Spinal cord (tissue), 10 donors: ENCODE data around the gene WASL. TPM values are rescaled to one million over a fixed set of nuclear protein-coding genes. Genes with fewer than 3 reads are reported as not detected.
"Not testable (repeated sequence)": the region's sequence is repeated elsewhere in the genome, so short reads cannot be mapped to it uniquely, and the experiment has no call there.

Experiments
- DNase-seq, 6 donors: peaks; one replicate each; pipeline versions ENCODE4 v3.0.0 to v3.0.0-alpha.2; 2013 to 2015; ENCODE audit warnings: low spot score in 6 of 6, low read depth in 4 of 6
- H3K27ac ChIP-seq: one replicate; pipeline ENCODE4 v1.5.1; 2013; ENCODE audit warnings: low read depth, low read length, control low read depth
- H3K27me3 ChIP-seq: one replicate; pipeline ENCODE4 v1.6.1; 2013; ENCODE audit warnings: low read length; ENCODE audit not compliant: control insufficient read depth, insufficient read depth
- H3K36me3 ChIP-seq: one replicate; pipeline ENCODE4 v1.6.1; 2013; ENCODE audit warnings: low read length; ENCODE audit not compliant: control insufficient read depth, insufficient read depth
- H3K4me1 ChIP-seq: one replicate; pipeline ENCODE4 v1.6.1; 2013; ENCODE audit warnings: low read length; ENCODE audit not compliant: control insufficient read depth, insufficient read depth
- H3K4me3 ChIP-seq: one replicate; pipeline ENCODE4 v1.5.1; 2013; ENCODE audit warnings: low read depth, low read length, control low read depth
- H3K9me3 ChIP-seq: one replicate; pipeline ENCODE4 v1.6.1; 2013; ENCODE audit warnings: low read length; ENCODE audit not compliant: control insufficient read depth, insufficient read depth
- WGBS: methylation state at CpG from one replicate; pipeline ENCODE4 v1.1.5; 2013; ENCODE audit warnings: missing lambda C conversion rate; ENCODE audit not compliant: insufficient coverage; 5-methylcytosine and 5-hydroxymethylcytosine counted together
- long read RNA-seq, 4 donors: transcript quantifications; one replicate each; lab custom pipeline, GENCODE V29; 2026
- polyA plus RNA-seq, 2 donors: library from polyadenylated mRNA; unstranded; fragments of 120-200 nt; gene quantifications; one replicate each; pipeline ENCODE4 v1.2.1, GENCODE V29; 2013; ENCODE audit not compliant: insufficient read length in 2 of 2
- total RNA-seq, 2 donors: library from RNA; depleted of rRNA in 1 of 2; stranded (reverse); fragments of 120-200 nt in 1 of 2; fragments of >200 nt in 1 of 2; gene quantifications; one replicate each; pipeline versions ENCODE4 v1.2.3 to v1.2.4, GENCODE V29; 2013 to 2014
- donor health status: healthy.

The WASL gene
- total RNA-seq, result 10 to 100 TPM; 14.5 to 40.3 TPM
- polyA plus RNA-seq, result 10 to 100 TPM; 36.1 to 46.8 TPM
- long read RNA-seq, donor 1, full-length matches to known transcripts, result 4 of 4 reads
- long read RNA-seq, donor 1, partial matches to known transcripts, result 0 of 4 reads
- long read RNA-seq, donor 1, other reads (novel, unspliced or antisense), result 0 of 4 reads
- long read RNA-seq, donor 2, full-length matches to known transcripts, result 1 of 1 reads
- long read RNA-seq, donor 2, partial matches to known transcripts, result 0 of 1 reads
- long read RNA-seq, donor 2, other reads (novel, unspliced or antisense), result 0 of 1 reads
- long read RNA-seq, donor 3, full-length matches to known transcripts, result 2 of 20 reads
- long read RNA-seq, donor 3, partial matches to known transcripts, result 18 of 20 reads
- long read RNA-seq, donor 3, other reads (novel, unspliced or antisense), result 0 of 20 reads
- long read RNA-seq, donor 4, full-length matches to known transcripts, result 2 of 17 reads
- long read RNA-seq, donor 4, partial matches to known transcripts, result 15 of 17 reads
- long read RNA-seq, donor 4, other reads (novel, unspliced or antisense), result 0 of 17 reads

DNA sequence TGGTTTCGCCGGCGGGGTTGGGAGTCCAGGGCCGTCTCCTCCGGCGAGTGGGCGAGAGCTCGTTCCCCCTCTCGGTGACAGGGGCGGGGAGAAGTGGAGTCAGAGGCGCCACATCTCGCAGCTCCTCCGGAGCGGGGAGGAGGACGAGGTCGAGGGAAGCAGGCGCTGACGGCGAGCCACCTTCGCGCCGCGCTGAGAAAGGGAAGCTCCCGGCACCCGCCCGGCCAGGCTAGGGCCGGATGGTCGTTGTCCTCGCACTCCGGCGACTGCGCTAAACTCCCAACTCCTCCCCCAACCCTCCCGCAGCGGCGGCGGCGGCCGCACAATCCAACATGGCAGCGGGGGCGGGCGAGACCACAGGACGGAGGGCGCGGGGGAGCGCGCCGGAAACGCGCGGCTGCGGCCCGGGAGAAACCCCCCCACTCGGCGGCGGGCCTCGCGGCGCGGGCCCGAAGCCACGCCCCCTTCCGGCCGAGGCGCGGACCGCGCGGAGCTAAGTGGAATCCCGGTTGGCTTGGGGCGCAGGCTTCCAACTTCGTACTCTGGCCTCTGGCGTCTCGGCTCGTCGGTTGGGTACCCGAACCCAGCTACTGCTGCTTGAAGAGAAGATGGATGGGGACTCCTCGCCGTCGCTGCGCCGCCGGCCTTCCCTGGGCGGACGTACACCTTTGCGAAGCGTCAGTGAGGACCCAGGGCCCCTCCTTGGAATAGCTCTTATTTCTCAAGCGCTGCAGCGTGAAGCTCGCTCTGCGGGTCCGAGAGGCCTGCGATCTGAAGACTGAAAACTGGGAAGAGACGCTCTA lies at the start of gene WASL:
WASL (minus strand) TSS at position 270 of the 803 bp plus-strand sequence; CDS start at position 1, 269 bp downstream.
- DNase-seq, result peak; percentile 83 to 98 (median 90)
- Histone ChIP-seq H3K4me3 (peak within 1 kb of the TSS; percentile 95), H3K36me3 (no peaks in the 10 kb centered on the region), H3K27me3 (no peaks in the 10 kb centered on the region), H3K27ac (peak within 1 kb of the TSS; percentile 99), H3K4me1 (no peaks in the 10 kb centered on the region), H3K9me3 (no peaks in the 10 kb centered on the region)
- 0% methylated on average over 91 of the region's 93 CpGs for WGBS

DNA sequence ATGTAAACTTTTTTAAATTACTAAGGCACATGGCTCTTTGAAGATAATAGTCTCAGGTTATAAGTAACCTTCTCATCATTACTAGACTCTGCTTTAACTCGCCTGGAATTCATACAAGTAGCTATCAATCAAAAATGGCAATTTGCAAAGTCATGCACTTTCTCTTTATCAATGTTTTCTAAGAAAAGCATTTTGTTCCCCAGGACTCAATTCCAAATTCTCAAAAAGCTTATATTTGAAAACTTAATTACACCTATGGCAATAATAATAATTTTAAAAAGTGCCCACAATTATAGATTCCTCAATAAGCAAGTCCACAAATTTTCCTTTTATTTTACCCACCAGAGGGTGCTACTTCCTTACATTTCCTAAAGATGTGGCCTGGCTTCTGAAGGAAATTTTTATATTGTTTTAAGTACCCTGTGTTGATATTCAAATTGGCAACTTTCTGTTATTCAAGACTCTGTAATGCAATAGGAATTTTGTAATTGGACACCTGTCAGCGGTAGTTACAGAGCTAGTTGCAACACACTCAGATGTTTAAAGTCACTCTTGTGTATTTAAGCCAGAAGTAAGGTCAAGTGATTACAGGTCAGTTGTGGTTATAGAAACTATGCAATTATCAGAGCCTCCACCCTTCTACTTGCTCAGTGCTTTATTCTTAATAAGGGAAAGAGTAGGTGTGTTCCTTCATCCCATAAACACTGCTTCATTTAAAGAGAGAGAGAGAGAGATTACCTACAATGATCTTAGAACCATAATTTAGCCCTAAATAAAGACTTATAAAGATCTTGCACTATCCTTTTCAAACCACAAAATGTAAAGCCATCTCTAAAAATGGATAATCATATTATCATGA lies 49.1 kb upstream of the WASL start:
- H3K27me3 ChIP-seq, result no peaks in the 10 kb centered on the region
- no peak overlapping the region for H3K27ac ChIP-seq
- no peak overlapping the region for H3K4me3 ChIP-seq
- no CpG with 5 or more reads among the region's 2 CpGs for WGBS
- no peaks in the 10 kb centered on the region for H3K4me1 ChIP-seq
- H3K9me3 ChIP-seq, result no peaks in the 10 kb centered on the region
- no peaks in the 10 kb centered on the region for H3K36me3 ChIP-seq
- DNase-seq, result peak; percentile 17 to 88 (median 38)

DNA sequence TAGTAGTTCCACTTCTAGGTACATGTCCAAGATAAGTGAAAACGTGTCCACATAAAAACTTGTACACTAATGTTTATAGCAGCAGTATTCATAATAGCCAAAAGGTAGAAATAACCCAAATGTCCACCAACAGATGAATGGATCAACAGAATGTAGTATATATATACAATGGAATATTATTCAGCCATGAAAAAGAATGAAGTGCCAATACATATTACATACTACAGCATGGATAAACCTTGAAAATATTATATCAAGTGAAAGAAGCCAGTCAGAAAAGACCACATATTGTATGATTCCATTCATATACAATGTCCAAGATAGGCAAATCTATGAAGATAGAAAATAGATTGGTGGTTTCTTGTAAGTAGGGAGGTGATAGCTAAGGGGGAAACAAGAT lies 47.8 kb upstream of the WASL start:
- WGBS, result no CpG with 5 or more reads among the region's 1 CpG
- Histone ChIP-seq H3K36me3 (no peaks in the 10 kb centered on the region), H3K27ac (no peak overlapping the region), H3K9me3 (no peaks in the 10 kb centered on the region), H3K27me3 (no peaks in the 10 kb centered on the region), H3K4me3 (no peak overlapping the region), H3K4me1 (no peaks in the 10 kb centered on the region)
- DNase-seq, result no peak

DNA sequence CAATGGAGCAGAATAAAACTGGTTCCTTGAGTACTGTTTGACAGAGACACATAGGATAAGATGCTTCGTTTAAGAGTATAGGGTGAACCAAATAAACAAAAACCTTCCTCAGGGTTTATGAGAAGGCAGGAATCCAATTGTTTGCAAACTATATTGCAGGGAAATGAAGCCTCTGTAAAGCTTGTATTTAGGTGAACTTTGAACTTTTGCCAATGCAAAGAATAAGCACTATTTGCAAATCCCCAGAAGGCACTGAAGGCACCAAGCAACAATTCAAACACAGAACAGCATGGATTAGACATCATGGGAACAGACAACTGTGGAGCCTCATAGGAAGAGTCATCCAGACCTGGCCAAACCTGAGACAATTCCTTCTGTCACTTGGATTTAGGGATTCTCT lies 47.1 kb upstream of the WASL start:
- Histone ChIP-seq H3K36me3 (no peaks in the 10 kb centered on the region), H3K27ac (no peak overlapping the region), H3K4me1 (no peaks in the 10 kb centered on the region), H3K9me3 (no peaks in the 10 kb centered on the region), H3K27me3 (no peaks in the 10 kb centered on the region), H3K4me3 (no peak overlapping the region)
- WGBS, result no CpG with 5 or more reads among the region's 1 CpG
- no peak for DNase-seq

DNA sequence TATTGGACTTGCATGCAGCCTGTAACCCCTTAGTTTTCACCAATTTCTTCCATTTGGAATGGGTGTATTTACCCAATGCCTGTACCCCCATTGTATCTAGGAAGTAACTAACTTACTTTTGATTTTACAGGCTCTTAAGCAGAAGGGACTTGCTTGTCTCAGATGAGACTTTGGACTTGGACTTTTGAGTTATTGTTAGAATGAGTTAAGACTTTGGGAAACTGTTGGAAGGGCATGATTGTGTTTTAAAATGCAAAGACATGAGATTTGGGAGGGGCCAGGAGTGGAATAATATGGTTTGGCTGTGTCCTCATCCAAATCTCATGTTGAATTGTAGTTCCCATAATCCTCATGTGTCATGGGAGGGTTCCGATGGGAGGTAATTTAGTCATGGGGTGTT lies 46.3 kb upstream of the WASL start:
- no CpG with 5 or more reads among the region's 1 CpG for WGBS
- H3K27me3 ChIP-seq, H3K4me3 ChIP-seq, DNase-seq, H3K9me3 ChIP-seq, H3K36me3 ChIP-seq, H3K4me1 ChIP-seq, H3K27ac ChIP-seq: not testable (repeated sequence)

DNA sequence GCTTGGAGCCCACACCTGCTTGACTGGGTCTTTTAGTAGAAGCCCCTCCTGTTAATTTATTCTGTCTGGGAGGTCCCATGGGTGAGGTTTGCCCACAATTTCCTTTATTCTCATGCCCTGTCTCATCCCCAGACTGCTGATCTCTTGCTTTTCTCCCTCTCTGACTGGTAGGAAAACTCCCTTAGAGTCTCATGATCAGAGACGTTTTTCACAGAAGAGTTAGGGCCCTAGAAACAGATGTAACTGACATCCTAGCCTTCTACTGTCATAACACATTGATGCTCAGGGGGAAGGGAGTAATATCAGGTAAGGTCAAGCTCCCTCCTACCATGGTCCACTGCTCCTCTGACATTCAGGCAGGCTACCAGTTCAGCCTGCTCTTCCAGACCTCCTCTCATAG lies 43.7 kb upstream of the WASL start:
- no peaks in the 10 kb centered on the region for H3K9me3 ChIP-seq
- H3K36me3 ChIP-seq, result no peaks in the 10 kb centered on the region
- no peak overlapping the region for H3K27ac ChIP-seq
- H3K4me3 ChIP-seq, result no peak overlapping the region
- DNase-seq, result no peak
- WGBS, result no CpG with 5 or more reads among the region's 1 CpG
- no peaks in the 10 kb centered on the region for H3K27me3 ChIP-seq
- H3K4me1 ChIP-seq, result no peaks in the 10 kb centered on the region

DNA sequence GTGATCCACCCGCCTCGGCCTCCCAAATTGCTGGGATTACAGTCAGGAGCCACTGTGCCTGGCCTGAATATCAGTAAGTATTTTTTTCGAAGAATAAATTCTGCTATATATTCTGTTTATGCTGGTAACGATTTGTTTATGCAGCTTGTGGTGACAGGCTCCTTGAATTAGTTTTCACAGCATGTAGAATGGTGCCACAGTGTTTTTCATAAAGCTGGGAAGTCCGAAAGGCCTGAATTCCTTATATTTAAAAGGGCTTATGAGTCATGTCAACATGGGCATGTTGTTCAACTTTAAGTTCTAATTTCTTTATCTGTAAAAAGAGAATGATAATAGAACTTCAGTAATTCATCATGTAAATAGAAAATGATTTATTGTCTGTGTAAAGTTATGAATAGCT lies 42.2 kb upstream of the WASL start:
- H3K27ac ChIP-seq, result no peak overlapping the region
- DNase-seq, result no peak
- WGBS, result 83% methylated on average over 2 of the region's 5 CpGs
- no peaks in the 10 kb centered on the region for H3K4me1 ChIP-seq
- no peaks in the 10 kb centered on the region for H3K36me3 ChIP-seq
- H3K27me3 ChIP-seq, result no peaks in the 10 kb centered on the region
- no peaks in the 10 kb centered on the region for H3K9me3 ChIP-seq
- no peak overlapping the region for H3K4me3 ChIP-seq

DNA sequence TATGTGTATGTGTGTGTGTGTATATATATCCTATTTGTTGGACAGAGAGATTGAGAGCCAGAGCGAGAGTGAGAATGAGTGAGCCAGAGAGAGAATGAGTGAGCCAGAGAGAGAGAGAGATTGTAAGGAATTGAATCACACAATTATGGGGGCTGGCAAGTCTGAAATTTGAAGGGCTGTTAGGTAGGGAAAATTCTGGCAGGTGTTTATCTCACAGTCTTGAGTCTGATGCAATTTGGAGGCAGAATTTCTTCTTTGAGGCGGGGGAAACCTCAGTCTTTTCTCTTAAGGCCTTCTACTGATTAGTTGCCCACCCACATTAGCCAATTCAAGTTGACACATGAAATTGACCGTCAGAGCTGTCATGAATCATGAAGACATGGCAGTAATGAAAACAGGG lies 41.0 kb upstream of the WASL start:
- Histone ChIP-seq H3K27ac (no peak overlapping the region), H3K9me3 (no peaks in the 10 kb centered on the region), H3K36me3 (no peaks in the 10 kb centered on the region), H3K27me3 (no peaks in the 10 kb centered on the region), H3K4me3 (no peak overlapping the region), H3K4me1 (no peaks in the 10 kb centered on the region)
- no peak for DNase-seq
- WGBS, result 100% methylated on average over 1 of the region's 3 CpGs

DNA sequence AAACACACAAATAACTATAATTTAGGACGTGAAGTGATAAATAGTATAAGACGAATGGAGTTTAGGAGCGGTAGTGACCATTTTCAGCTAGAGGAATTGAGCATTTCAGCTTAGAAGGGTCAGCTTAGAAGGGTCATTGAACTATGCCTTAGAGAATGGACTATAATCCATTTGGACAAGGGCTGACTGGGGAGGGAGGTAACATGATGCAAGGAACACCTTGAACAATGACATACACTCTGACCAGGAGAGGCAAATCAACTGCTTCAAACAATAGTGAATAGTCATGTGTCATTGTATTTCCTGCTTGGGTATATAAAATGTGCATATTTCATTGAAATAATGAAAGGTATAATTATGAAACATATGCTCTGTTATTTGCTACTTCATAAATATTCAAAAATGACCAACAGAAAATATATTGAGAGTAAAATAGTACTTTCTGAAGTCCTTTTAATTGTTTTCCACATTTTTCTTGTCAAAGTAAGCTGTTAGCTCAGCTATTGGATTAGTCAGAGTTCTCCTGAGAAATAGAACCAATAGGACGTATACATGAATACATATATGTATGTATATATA lies 40.5 kb upstream of the WASL start:
- no peaks in the 10 kb centered on the region for H3K27me3 ChIP-seq
- H3K4me3 ChIP-seq, result no peak overlapping the region
- no peaks in the 10 kb centered on the region for H3K36me3 ChIP-seq
- no peak for DNase-seq
- WGBS, result 94% methylated on average over 2 of the region's 4 CpGs
- H3K9me3 ChIP-seq, result no peaks in the 10 kb centered on the region
- H3K27ac ChIP-seq, result no peak overlapping the region
- H3K4me1 ChIP-seq, result no peaks in the 10 kb centered on the region
